HG03280 (cell line): ENCODE measurements around the gene MAP1LC3B2.

Experiments
- ATAC-seq: cut with Tn5 transposase; IDR thresholded peaks from one replicate; pipeline ENCODE4 v1.9.1; 2021; ENCODE audit warnings: mild to moderate bottlenecking, moderate library complexity; ENCODE audit not compliant: unreplicated experiment

Gene MAP1LC3B2

DNA sequence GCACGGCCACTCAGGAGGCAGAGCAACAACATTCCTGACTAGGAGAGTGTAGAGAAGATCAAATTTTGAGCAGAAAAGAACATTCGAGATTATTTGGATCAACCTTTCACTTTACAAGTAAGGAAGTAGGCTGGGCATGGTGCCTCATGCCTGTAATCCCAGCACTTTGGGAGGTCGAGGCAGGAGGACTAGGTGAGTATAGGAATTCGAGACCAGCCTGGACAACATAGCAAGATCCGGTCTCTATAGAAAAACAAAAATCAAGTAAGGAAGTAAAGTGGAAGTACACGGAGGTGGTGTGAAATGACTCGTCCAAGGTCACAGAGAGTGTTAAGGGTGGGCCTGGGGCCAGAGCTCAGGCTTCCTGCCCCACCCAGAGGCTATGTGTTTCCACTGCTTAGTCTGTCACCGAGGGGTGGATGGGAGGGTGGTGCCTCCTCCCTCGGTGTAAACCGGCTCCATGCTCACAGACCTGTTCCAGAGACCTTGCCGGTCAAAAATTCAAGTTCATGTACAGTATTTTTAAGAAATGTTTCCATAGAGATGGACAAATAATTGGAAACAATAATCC, 51.9 kb downstream of the MAP1LC3B2 start:
- ATAC-seq, result no peak

DNA sequence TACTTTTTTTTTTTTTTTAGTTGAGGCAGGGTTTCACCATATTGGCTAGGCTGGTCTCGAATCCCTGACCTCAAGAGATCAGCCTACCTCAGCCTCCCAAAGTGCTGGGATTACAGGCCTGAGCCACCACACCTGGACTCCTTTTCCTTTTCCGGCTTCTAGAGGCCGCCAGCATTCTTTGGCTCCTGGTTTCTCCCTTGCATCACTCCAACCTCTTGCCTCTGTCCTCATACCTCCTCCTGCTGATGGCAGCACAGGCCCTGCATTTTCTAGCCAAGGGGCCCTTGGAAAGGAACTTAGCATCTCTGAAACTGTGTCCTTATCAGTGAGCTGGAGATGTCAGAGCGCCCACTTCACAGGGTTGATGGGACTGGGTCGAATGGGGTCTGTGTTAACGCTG, 53.3 kb downstream of the MAP1LC3B2 start:
- ATAC-seq, result no peak

DNA sequence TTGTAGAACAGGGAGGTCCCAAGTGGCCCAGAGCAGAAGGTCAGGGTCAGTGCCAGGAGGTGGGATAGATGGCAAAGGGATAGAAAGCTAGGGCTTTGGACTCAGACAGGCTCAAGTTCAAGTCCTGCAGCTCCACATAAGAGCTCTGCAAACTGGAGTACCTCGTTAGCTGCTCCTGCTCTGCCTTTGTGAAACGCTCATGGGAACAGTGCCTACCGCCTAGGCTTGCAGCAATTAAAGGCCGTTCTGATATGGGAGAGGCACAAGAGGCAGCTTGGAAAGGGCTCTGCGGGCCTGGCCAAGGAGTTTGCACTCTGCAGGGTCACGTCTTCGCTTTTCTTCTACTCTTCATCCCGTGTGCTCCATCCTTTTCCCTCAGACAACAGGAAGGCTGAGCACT, 54.1 kb downstream of the MAP1LC3B2 start:
- no peak for ATAC-seq

DNA sequence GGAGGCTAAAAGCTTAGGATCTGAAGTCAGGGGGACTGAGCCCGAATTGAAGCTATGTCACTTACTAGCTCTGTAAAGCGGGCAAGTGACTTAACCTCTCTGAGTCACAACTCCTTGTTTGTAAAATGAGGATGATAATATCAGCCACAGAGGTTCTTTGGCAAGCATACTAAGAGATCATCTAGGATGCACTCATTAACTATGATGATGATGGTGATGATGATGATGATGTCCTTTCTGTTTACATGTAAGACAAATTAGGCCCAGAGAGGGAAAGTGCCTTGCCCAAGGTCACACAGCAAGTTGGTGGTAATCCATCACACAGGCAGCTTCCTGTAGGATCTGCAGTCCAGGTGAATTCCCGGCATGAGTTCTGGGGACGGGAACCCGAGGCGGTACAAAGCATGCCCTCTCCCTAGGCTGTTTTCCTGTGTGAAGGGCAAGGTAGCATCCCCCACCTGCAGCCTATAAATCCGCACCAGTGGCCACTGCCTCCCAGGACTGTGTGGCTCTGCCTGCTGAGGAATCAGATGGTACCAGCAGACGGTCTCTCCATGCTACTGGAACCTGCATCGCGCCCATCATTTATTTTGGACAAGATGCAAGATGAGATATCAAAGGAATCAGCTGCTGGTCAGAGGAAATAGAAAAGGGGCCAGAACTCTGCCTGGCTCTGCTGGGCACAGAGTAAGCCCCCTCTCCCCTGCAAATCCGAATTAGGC, 55.2 kb downstream of the MAP1LC3B2 start:
- ATAC-seq, result no peak

- no peak for ATAC-seq
Observed at GRCh38 chr12:116615141-116615861, 56.1 kb downstream of the MAP1LC3B2 start.

- no peak for ATAC-seq
Observed at GRCh38 chr12:116616536-116617248, 57.5 kb downstream of the MAP1LC3B2 start.

DNA sequence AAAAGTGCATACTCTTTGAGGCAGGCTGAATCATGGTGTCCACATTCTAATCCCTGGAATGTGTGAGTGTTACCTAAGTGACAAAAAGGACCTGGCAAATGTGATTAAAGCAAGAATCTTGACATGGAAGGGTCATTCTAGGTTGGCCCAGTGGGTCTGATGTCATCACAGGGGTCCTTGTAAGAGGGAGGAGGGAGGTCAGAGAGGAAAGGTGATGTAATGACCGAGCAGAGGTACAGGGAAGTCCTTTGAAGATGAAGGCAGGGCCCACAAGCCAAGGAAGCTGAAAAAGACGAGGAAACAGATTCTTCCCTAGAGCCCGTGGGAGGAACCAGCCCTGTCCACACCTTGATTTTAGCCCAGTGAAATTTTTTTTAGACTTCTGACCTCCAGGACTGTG, 60.1 kb downstream of the MAP1LC3B2 start:
- ATAC-seq, result no peak

- ATAC-seq, result no peak
Observed at GRCh38 chr12:116620124-116620491, 60.9 kb downstream of the MAP1LC3B2 start.

DNA sequence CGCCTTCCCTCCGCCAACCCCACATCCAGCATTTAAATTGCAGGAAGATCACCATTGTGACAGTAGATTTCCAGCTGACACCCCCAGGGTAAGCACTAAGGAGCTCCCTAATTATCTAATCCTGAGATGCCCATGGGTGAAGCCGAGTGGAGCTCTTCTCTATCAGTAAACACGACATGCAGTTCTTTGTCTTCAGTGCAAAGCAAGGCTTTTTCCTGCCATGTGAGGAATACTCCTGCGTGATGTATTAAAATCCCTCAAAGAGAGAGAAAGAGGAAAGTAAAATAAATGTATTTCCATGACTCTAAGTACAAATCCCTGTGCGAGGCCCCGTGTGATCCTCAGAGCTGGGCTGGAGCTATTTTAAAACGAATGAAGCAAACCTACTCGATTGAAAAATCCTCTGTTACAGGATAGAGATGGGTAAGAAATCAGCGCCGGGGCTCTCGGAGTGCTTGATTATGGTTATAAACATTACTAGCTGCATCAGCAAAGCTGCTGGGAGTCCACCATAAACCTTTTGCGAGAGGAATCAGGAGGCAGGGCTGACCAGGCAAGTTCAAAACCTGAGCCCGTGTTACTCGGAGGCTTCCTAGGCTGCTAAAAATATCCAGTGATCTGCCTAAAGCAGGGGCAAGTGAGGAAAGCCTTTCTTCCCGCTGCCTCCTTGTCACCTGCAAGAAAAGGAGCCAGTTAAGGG, 61.5 kb downstream of the MAP1LC3B2 start:
- no peak for ATAC-seq

- ATAC-seq, result no peak
Observed at GRCh38 chr12:116621194-116621593, 62.0 kb downstream of the MAP1LC3B2 start.

GRCh38 chr12:116624516-116624915, 65.3 kb downstream of the MAP1LC3B2 start:
- ATAC-seq, result no peak

DNA sequence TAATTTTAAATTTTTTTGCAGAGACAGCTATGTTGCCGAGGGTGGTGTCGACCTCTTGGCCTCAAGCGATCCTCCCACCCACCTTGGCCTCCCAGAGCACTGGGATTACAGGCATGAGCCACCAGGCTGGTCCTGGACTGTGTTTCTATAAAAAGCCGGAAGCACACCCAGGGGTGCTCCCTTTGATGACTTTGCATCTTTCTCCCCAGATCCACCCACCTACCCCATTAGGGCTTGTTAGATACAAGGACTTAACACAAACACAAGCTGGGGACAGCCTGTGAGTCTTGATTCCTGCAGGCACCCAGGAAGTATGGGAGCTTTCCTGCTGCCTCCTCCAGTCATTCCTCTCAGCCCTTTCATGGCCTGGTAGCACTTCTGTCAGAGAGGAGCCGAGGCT, 67.0 kb downstream of the MAP1LC3B2 start:
- no peak for ATAC-seq
